ENCODE data around the gene BAIAP2L2.

DNA sequence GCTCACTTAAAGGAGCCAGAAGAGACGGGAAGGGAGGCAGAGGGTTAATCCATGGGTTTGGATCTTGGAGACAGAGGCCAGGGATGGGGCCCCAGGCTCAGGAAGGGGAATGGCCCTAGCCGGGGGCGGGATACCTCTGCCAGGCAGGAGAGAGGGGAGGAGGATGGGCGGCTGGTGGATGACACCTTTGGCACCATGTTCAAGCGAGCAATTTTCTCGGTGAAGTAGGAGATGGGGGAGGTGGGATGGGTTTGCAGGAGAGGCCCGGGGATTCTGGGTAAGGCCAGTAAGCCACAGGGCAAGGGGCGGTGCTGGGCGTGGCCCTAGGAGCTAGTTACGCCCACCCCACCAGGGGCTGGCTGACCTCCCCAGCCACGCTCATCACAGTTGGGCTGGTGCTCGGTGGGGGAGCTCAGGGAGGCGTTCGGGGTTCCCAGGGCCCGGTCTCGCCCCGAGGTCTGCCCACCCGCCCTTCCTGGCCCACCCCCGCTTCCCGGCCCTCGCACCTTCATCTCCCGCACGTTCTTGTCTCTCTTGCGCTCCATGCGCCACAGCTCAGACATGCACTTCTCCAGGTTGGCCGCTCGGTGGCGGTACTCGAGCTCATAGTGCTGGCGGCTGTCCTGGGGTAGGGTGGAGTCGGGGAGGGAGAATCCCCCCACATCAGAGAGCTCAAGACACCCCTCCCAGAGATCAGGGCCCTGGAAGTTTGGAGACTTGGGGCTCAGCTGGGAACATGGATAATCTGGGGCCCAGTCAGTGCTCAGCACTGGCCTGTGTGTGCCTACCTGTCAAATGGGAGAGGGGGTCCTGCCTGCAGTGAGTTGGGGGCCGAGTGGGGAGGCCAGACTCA is 12.7 kb downstream of the BAIAP2L2 start:
- TF ChIP-seq, protein P1, sequence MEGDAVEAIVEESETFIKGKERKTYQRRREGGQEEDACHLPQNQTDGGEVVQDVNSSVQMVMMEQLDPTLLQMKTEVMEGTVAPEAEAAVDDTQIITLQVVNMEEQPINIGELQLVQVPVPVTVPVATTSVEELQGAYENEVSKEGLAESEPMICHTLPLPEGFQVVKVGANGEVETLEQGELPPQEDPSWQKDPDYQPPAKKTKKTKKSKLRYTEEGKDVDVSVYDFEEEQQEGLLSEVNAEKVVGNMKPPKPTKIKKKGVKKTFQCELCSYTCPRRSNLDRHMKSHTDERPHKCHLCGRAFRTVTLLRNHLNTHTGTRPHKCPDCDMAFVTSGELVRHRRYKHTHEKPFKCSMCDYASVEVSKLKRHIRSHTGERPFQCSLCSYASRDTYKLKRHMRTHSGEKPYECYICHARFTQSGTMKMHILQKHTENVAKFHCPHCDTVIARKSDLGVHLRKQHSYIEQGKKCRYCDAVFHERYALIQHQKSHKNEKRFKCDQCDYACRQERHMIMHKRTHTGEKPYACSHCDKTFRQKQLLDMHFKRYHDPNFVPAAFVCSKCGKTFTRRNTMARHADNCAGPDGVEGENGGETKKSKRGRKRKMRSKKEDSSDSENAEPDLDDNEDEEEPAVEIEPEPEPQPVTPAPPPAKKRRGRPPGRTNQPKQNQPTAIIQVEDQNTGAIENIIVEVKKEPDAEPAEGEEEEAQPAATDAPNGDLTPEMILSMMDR (IDR thresholded peaks at IDR 0.05): peak in 1 of 4 experiments; percentile 12
- TF ChIP-seq POLR2A (IDR thresholded peaks at IDR 0.05) (no peak), POLR2AphosphoS5 (IDR thresholded peaks at IDR 0.05) (no peak)

All from prostate gland (tissue), 2 donors.